OCI-LY1 (cell line): ENCODE measurements around the gene P2RY2.

Experiments
- CTCF ChIP-seq: fragments of 200-600 bp; sonication (generic), shearing (Covaris generic); IDR thresholded peaks from 2 replicates; pipeline ENCODE4 v1.5.1; 2017; ENCODE audit warnings: mild to moderate bottlenecking, antibody characterized with exemption, low read length, moderate library complexity, mixed read lengths
- EZH2 ChIP-seq: fragments of 200-600 bp; sonication (generic), shearing (Covaris generic); IDR thresholded peaks from 2 replicates; pipeline ENCODE4 v1.8.0; 2017; ENCODE audit warnings: borderline replicate concordance, mixed run types, mild to moderate bottlenecking, antibody characterized with exemption, low read length, moderate library complexity, mixed read lengths

GRCh38 chr11:73285721-73286120 is 67.6 kb downstream of the P2RY2 start:
- TF ChIP-seq EZH2 (no peak), CTCF (no peak)
